Neural progenitor cell (in vitro differentiated cells): ENCODE results near the gene HRCT1. TPM values are rescaled to one million over a fixed set of nuclear protein-coding genes. Genes with fewer than 3 reads are reported as not detected.

Source experiments
- DNase-seq: peaks from one replicate; pipeline ENCODE4 v3.0.0-alpha.2; 2016; ENCODE audit warnings: low spot score
- H2AFZ ChIP-seq: fragments of 200-600 bp; sonication (generic); replicated peaks from 2 replicates; pipeline ENCODE4 v1.6.1; 2016; ENCODE audit warnings: antibody characterized with exemption
- H3F3A ChIP-seq: fragments of 200-600 bp; sonication (generic); 2 replicates; pipeline ENCODE4 v1.6.1; 2016; ENCODE audit warnings: antibody characterized with exemption, low read depth
- H3K27ac ChIP-seq: fragments of 200-600 bp; sonication (generic); 2 replicates; pipeline ENCODE4 v1.5.1; 2016; ENCODE audit warnings: mild to moderate bottlenecking
- H3K27me3 ChIP-seq: fragments of 200-600 bp; sonication (generic); 2 replicates; pipeline ENCODE4 v1.6.1; 2016; ENCODE audit warnings: mild to moderate bottlenecking, moderate library complexity
- H3K36me3 ChIP-seq: fragments of 200-600 bp; sonication (generic); 2 replicates; pipeline ENCODE4 v1.5.1; 2016
- H3K4me1 ChIP-seq: fragments of 200-600 bp; sonication (generic); 2 replicates; pipeline ENCODE4 v1.6.1; 2016; ENCODE audit warnings: mixed run types
- H3K4me2 ChIP-seq: fragments of 200-600 bp; sonication (generic); 2 replicates; pipeline ENCODE4 v1.6.1; 2016
- H3K4me3 ChIP-seq: fragments of 200-600 bp; sonication (generic); 2 replicates; pipeline ENCODE4 v1.5.1; 2016
- H3K79me2 ChIP-seq: fragments of 200-600 bp; sonication (generic); 2 replicates; pipeline ENCODE4 v1.6.1; 2016; ENCODE audit warnings: low read depth
- H3K9ac ChIP-seq: fragments of 200-600 bp; sonication (generic); 2 replicates; pipeline ENCODE4 v1.6.1; 2016
- H3K9me3 ChIP-seq: fragments of 200-600 bp; sonication (generic); 2 replicates; pipeline ENCODE4 v1.5.1; 2016; ENCODE audit warnings: low read depth
- H4K20me1 ChIP-seq: fragments of 200-600 bp; sonication (generic); 2 replicates; pipeline ENCODE4 v1.6.1; 2016; ENCODE audit warnings: low read depth
- H3K27ac Mint-ChIP-seq: 3 replicates; pipeline ENCODE4 v1.8.0; 2021; ENCODE audit warnings: mixed read lengths
- H3K27me3 Mint-ChIP-seq: 2 replicates; pipeline ENCODE4 v1.8.0; 2022; ENCODE audit warnings: low read depth, mild to moderate bottlenecking, inconsistent platforms, moderate library complexity, mixed read lengths; ENCODE audit not compliant: insufficient read depth
- H3K36me3 Mint-ChIP-seq: 3 replicates; pipeline ENCODE4 v1.8.0; 2021; ENCODE audit warnings: mixed read lengths
- H3K4me1 Mint-ChIP-seq: 3 replicates; pipeline ENCODE4 v1.8.0; 2021; ENCODE audit warnings: mixed read lengths
- H3K4me3 Mint-ChIP-seq: 3 replicates; pipeline ENCODE4 v1.8.0; 2021; ENCODE audit warnings: mild to moderate bottlenecking, moderate library complexity, mixed read lengths
- H3K9me3 Mint-ChIP-seq: 3 replicates; pipeline ENCODE4 v1.8.0; 2020; ENCODE audit warnings: mixed read lengths
- EZH2 ChIP-seq: fragments of 200-600 bp; sonication (generic); IDR thresholded peaks from 2 replicates; pipeline ENCODE4 v1.6.1; 2017; ENCODE audit warnings: antibody characterized with exemption, mild to moderate bottlenecking, moderate library complexity
- EZH2phosphoT487 ChIP-seq: fragments of 200-600 bp; sonication (generic); IDR thresholded peaks from 2 replicates; pipeline ENCODE4 v1.6.1; 2017; ENCODE audit warnings: antibody characterized with exemption
- total RNA-seq: library from RNA; depleted of rRNA; stranded (reverse); fragments of >200 nt; gene quantifications from 2 replicates; pipeline ENCODE4 v1.2.3, GENCODE V29; 2015; ENCODE audit warnings: low replicate concordance
- TF ChIP-seq, protein P1 (sequence below): fragments of 200-600 bp; sonication (generic); IDR thresholded peaks from 2 replicates; pipeline ENCODE4 v1.5.1; 2017; ENCODE audit warnings: antibody characterized with exemption, mild to moderate bottlenecking

The HRCT1 gene
- not detected in 2 replicates for total RNA-seq

DNA sequence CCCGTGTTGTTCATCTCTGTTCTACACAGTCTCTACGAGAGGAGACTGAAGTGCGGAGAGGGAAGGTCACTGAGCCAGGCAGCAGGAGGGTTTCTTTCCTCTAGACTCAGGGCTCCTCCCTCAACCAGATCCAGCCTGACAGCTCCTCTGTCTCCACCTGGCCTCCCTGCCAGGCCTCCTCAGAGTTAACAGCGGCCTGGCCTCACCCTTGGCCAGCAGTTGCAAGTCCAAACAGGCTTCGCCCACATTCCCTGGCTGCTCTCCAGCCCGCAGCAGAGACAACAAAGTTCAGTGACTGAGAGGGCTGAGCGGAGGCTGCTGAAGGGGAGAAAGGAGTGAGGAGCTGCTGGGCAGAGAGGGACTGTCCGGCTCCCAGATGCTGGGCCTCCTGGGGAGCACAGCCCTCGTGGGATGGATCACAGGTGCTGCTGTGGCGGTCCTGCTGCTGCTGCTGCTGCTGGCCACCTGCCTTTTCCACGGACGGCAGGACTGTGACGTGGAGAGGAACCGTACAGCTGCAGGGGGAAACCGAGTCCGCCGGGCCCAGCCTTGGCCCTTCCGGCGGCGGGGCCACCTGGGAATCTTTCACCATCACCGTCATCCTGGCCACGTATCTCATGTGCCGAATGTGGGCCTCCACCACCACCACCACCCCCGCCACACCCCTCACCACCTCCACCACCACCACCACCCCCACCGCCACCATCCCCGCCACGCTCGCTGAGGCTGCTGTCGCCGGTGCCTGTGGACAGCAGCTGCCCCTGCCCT is at the start of gene HRCT1:
TSS of gene HRCT1 (plus strand) at position 291 of the 768 bp plus-strand sequence. CDS start at position 377, 86 bp downstream.
- Histone ChIP-seq H2AFZ (peak within 1 kb of the TSS; percentile 92), H3K4me3 (no peak within 1 kb of the TSS), H3F3A (peaks cover 7% of the 10 kb centered on the region), H3K4me1 (peaks cover 22% of the 10 kb centered on the region), H3K27ac (no peak within 1 kb of the TSS), H3K27me3 (peaks cover 14% of the 10 kb centered on the region), H3K9ac (no peak within 1 kb of the TSS), H3K36me3 (no peaks in the 10 kb centered on the region), H4K20me1 (no peaks in the 10 kb centered on the region), H3K4me2 (peak within 1 kb of the TSS; percentile 48), H3K9me3 (no peaks in the 10 kb centered on the region), H3K79me2 (no peaks in the 10 kb centered on the region)
- TF ChIP-seq EZH2phosphoT487 (no peak), EZH2 (no peak)
- TF ChIP-seq, protein P1, sequence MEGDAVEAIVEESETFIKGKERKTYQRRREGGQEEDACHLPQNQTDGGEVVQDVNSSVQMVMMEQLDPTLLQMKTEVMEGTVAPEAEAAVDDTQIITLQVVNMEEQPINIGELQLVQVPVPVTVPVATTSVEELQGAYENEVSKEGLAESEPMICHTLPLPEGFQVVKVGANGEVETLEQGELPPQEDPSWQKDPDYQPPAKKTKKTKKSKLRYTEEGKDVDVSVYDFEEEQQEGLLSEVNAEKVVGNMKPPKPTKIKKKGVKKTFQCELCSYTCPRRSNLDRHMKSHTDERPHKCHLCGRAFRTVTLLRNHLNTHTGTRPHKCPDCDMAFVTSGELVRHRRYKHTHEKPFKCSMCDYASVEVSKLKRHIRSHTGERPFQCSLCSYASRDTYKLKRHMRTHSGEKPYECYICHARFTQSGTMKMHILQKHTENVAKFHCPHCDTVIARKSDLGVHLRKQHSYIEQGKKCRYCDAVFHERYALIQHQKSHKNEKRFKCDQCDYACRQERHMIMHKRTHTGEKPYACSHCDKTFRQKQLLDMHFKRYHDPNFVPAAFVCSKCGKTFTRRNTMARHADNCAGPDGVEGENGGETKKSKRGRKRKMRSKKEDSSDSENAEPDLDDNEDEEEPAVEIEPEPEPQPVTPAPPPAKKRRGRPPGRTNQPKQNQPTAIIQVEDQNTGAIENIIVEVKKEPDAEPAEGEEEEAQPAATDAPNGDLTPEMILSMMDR: no peak
- no peak for DNase-seq
- Mint-ChIP-seq H3K27ac (peak within 1 kb of the TSS; percentile 98), H3K4me1 (peaks cover 52% of the 10 kb centered on the region), H3K9me3 (no peaks in the 10 kb centered on the region), H3K27me3 (no peaks in the 10 kb centered on the region), H3K36me3 (no peaks in the 10 kb centered on the region), H3K4me3 (peak within 1 kb of the TSS; percentile 69)

DNA sequence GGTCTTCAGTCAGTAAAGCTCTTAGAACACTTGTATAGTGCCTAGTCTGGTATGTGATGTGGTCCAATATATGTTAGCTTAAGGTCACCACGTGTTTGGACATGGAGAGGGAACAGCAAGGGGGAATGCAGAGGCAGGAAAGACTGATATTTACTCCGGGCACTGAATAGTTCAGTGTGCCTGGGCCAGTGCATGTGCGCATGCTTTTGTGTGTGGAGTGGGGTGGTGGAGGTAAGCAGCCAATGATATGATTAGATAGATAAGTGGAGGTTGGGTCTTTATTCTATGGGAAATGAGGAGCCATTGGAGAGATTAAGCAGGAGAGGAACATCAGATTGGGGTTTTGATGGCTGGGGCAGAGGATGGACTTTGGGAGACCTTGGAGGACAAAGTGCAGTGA is 49.8 kb upstream of the HRCT1 start:
- H3K9me3 Mint-ChIP-seq: no peaks in the 10 kb centered on the region
- Histone ChIP-seq H2AFZ (no peak overlapping the region), H3K79me2 (no peaks in the 10 kb centered on the region), H3K27ac (no peak overlapping the region), H3F3A (no peaks in the 10 kb centered on the region), H4K20me1 (no peaks in the 10 kb centered on the region), H3K4me1 (no peaks in the 10 kb centered on the region), H3K36me3 (no peaks in the 10 kb centered on the region), H3K4me3 (no peak overlapping the region), H3K4me2 (no peak overlapping the region), H3K9ac (no peak overlapping the region), H3K27me3 (no peaks in the 10 kb centered on the region), H3K9me3 (no peaks in the 10 kb centered on the region)
- TF ChIP-seq, protein P1: no peak
- TF ChIP-seq EZH2phosphoT487 (no peak), EZH2 (no peak)
- no peak overlapping the region for H3K27ac Mint-ChIP-seq
- peaks cover 3% of the 10 kb centered on the region for H3K27me3 Mint-ChIP-seq
- H3K4me1 Mint-ChIP-seq: no peaks in the 10 kb centered on the region
- H3K4me3 Mint-ChIP-seq: no peak overlapping the region
- H3K36me3 Mint-ChIP-seq: peaks cover 7% of the 10 kb centered on the region
- no peak for DNase-seq

DNA sequence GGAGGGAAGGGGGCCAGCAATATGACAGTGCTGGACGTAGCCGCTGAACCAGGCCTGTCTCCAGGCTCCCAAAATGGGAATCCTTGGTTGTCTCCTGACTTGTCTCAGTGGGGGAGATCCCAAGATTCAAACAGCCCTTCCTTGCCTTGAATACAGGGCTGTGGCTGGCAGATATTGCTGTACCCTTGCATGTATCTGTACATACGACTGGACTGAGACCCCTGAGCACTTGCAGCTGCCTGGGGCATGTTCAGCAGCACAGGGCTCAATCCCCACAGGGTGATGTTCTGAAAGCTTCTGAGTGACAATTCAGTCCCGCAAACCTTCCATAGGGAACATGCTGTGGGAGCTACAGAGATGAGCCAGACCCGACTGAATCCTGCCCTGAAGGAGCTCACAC is 49.1 kb upstream of the HRCT1 start:
- no peak for DNase-seq
- H3K27me3 Mint-ChIP-seq: peaks cover 6% of the 10 kb centered on the region

More for the DNA sequence above, 49.1 kb upstream of the HRCT1 start:
- H3K9me3 ChIP-seq: no peaks in the 10 kb centered on the region
- H3K27ac Mint-ChIP-seq: no peak overlapping the region
- no peaks in the 10 kb centered on the region for H3K4me1 Mint-ChIP-seq
- no peaks in the 10 kb centered on the region for H3K79me2 ChIP-seq
- H3K9me3 Mint-ChIP-seq: no peaks in the 10 kb centered on the region
- TF ChIP-seq EZH2 (no peak), EZH2phosphoT487 (no peak)
- TF ChIP-seq, protein P1: no peak
- no peak overlapping the region for H3K4me3 Mint-ChIP-seq
- H3K4me3 ChIP-seq: no peak overlapping the region
- no peaks in the 10 kb centered on the region for H3F3A ChIP-seq
- no peak overlapping the region for H2AFZ ChIP-seq
- H3K27ac ChIP-seq: no peak overlapping the region
- no peaks in the 10 kb centered on the region for H3K27me3 ChIP-seq
- H3K4me2 ChIP-seq: no peak overlapping the region
- H3K4me1 ChIP-seq: no peaks in the 10 kb centered on the region
- H4K20me1 ChIP-seq: no peaks in the 10 kb centered on the region
- peaks cover 7% of the 10 kb centered on the region for H3K36me3 Mint-ChIP-seq
- H3K36me3 ChIP-seq: no peaks in the 10 kb centered on the region
- H3K9ac ChIP-seq: no peak overlapping the region
